GM12892 (cell line): ENCODE results near the gene DLG5.

Experiments
- DNase-seq: peaks from one replicate; pipeline ENCODE4 v3.0.0; 2011; ENCODE audit not compliant: insufficient read length
- FAIRE-seq: peaks from 2 replicates; lab custom pipeline; 2011; peaks lifted over from hg19 to GRCh38; lab: Jason Lieb, UNC
- POLR2A ChIP-seq: IDR thresholded peaks from 2 replicates; pipeline ENCODE4 v1.6.1; 2011; ENCODE audit warnings: low read depth, low read length, control low read depth
- POLR2AphosphoS5 ChIP-seq: IDR thresholded peaks from 2 replicates; pipeline ENCODE4 v1.6.1; 2011; ENCODE audit warnings: low read depth, low read length, control low read depth
- TAF1 ChIP-seq: IDR thresholded peaks from 2 replicates; pipeline ENCODE4 v1.6.1; 2011; ENCODE audit warnings: low read depth, mild to moderate bottlenecking, control low read depth, low read length, borderline replicate concordance

DLG5 gene

GRCh38 chr10:77922055-77922454 lies 4.5 kb downstream of the DLG5 start:
- DNase-seq = no peak
- TF ChIP-seq TAF1 (no peak), POLR2A (no peak), POLR2AphosphoS5 (no peak)
- FAIRE-seq = no peak

GRCh38 chr10:77921395-77921794 lies 5.2 kb downstream of the DLG5 start:
- no peak for TF ChIP-seq POLR2A
- no peak for TF ChIP-seq TAF1
- no peak for TF ChIP-seq POLR2AphosphoS5
- DNase-seq = no peak
- FAIRE-seq = no peak

- TF ChIP-seq POLR2AphosphoS5 = no peak
- TF ChIP-seq POLR2A = no peak
- no peak for TF ChIP-seq TAF1
Measured at GRCh38 chr10:77920495-77920894, 6.1 kb downstream of the DLG5 start.

GRCh38 chr10:77919713-77920108 lies 6.8 kb downstream of the DLG5 start:
- FAIRE-seq = no peak
- no peak for DNase-seq
- TF ChIP-seq POLR2AphosphoS5 = no peak
- TF ChIP-seq POLR2A = no peak
- TF ChIP-seq TAF1 = no peak

More at GRCh38 chr10:77920495-77920894, 6.1 kb downstream of the DLG5 start:
- no peak for DNase-seq
- FAIRE-seq = no peak

- FAIRE-seq (no peak), DNase-seq (no peak)
- TF ChIP-seq POLR2AphosphoS5 = no peak
- no peak for TF ChIP-seq POLR2A
- TF ChIP-seq TAF1 = no peak
Measured at GRCh38 chr10:77915319-77916105, 11.0 kb downstream of the DLG5 start.

- DNase-seq (no peak), FAIRE-seq (no peak)
- TF ChIP-seq POLR2AphosphoS5 = no peak
- TF ChIP-seq POLR2A = no peak
- no peak for TF ChIP-seq TAF1
Measured at GRCh38 chr10:77913090-77913489, 13.5 kb downstream of the DLG5 start.

GRCh38 chr10:77912576-77912975 lies 14.0 kb downstream of the DLG5 start:
- no peak for DNase-seq
- FAIRE-seq = no peak
- TF ChIP-seq POLR2AphosphoS5 (no peak), POLR2A (no peak), TAF1 (no peak)

- FAIRE-seq (no peak), DNase-seq (no peak)
- TF ChIP-seq POLR2A (no peak), TAF1 (no peak), POLR2AphosphoS5 (no peak)
Measured at GRCh38 chr10:77911535-77912123, 14.9 kb downstream of the DLG5 start.

- DNase-seq = no peak
- no peak for FAIRE-seq
- TF ChIP-seq TAF1 (no peak), POLR2AphosphoS5 (no peak), POLR2A (no peak)
Measured at GRCh38 chr10:77910524-77911145, 15.9 kb downstream of the DLG5 start.

GRCh38 chr10:77909749-77910375 lies 16.7 kb downstream of the DLG5 start:
- TF ChIP-seq POLR2A (no peak), POLR2AphosphoS5 (no peak), TAF1 (no peak)
- FAIRE-seq = no peak
- no peak for DNase-seq
